GM21526 (cell line): Measurements from ENCODE around the gene UNC13D.
"Not testable (repeated sequence)": the region's sequence is repeated elsewhere in the genome, so short reads cannot be mapped to it uniquely, and the experiment has no call there.

Experiments
- ATAC-seq: cut with Tn5 transposase; IDR thresholded peaks from one replicate; pipeline ENCODE4 v1.9.1; 2021; ENCODE audit warnings: moderate library complexity; ENCODE audit not compliant: unreplicated experiment, low FRiP score

UNC13D gene

GRCh38 chr17:75853433-75853832 is 9.2 kb upstream of the UNC13D start:
- no peak for ATAC-seq

- not testable (repeated sequence) for ATAC-seq
These were observed 7.4 kb upstream of the UNC13D start for GRCh38 chr17:75851693-75851991.

GRCh38 chr17:75850928-75851692 is 6.9 kb upstream of the UNC13D start:
- ATAC-seq: no peak

GRCh38 chr17:75849724-75850123 is 5.5 kb upstream of the UNC13D start:
- no peak for ATAC-seq

- ATAC-seq: no peak
These were observed 5.1 kb upstream of the UNC13D start for GRCh38 chr17:75849279-75849646.

- no peak for ATAC-seq
These were observed 4.5 kb upstream of the UNC13D start for GRCh38 chr17:75848523-75849278.

GRCh38 chr17:75847614-75848522 is 3.7 kb upstream of the UNC13D start:
- no peak for ATAC-seq

- no peak for ATAC-seq
These were observed 2.7 kb upstream of the UNC13D start for GRCh38 chr17:75846692-75847613.

- no peak for ATAC-seq
These were observed 1.9 kb upstream of the UNC13D start for GRCh38 chr17:75845933-75846691.

GRCh38 chr17:75845058-75845711 is 981 bp upstream of the UNC13D start:
- ATAC-seq: peak; percentile 59

GRCh38 chr17:75844530-75845057 is 390 bp upstream of the UNC13D start:
- peak; percentile 9 for ATAC-seq

- ATAC-seq: no peak
These were observed 1.1 kb downstream of the UNC13D start for GRCh38 chr17:75842963-75843576.

GRCh38 chr17:75842411-75842810 is 1.8 kb downstream of the UNC13D start:
- no peak for ATAC-seq

- ATAC-seq: no peak
These were observed 3.4 kb downstream of the UNC13D start for GRCh38 chr17:75840799-75841164.

- no peak for ATAC-seq
These were observed 4.0 kb downstream of the UNC13D start for GRCh38 chr17:75839942-75840798.

- ATAC-seq: no peak
These were observed 5.8 kb downstream of the UNC13D start for GRCh38 chr17:75838410-75838809.

- ATAC-seq: no peak
These were observed 6.3 kb downstream of the UNC13D start for GRCh38 chr17:75837899-75838298.
